ENCODE data around the gene GSTT4. TPM values are rescaled to one million over a fixed set of nuclear protein-coding genes. Genes with fewer than 3 reads are reported as not detected.
A peak's percentile ranks its signal among the peaks of the same experiment; 100 is the strongest.
"Not testable (repeated sequence)": the region's sequence is repeated elsewhere in the genome, so short reads cannot be mapped to it uniquely, and the experiment has no call there.

Gene GSTT4
- polyA plus RNA-seq, 1 donor, result not detected

DNA sequence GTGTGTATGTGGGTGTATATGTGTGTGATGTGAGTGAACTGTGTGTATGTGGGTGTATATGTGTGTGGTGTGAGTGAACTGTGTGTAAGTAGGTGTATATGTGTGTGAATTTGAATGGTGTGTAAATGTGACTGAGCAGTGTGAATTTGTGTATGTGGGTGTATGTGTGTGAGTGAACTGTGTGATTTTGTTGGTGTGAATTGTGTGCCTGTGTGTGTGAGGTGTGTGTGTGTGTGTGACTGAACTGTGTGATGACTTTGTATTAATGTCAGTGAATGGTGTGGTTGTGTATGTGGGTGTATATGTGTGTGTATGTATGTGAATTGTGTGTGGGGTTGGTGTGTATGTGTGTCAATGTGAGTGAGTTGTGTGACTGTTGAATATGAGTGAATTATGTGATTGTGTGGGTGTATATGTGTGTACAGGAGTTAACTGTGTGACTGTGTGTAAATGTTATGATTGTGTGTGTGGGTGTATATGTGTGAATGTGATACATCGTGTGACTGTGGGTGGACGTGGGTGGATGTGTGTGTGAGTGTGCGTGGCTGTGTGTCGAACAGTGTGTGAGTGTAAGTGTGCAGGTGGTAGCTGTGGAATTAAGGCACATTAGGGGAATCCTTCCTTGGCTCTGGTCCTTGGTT, 18.6 kb downstream of the GSTT4 start:
- not testable (repeated sequence) for DNase-seq (ENCODE audit: low read depth)

GRCh38 chr22:23986089-23986488, 19.2 kb downstream of the GSTT4 start:
- DNase-seq (ENCODE audit: low read depth), result not testable (repeated sequence)

- DNase-seq (ENCODE audit: low read depth), result no peak
Observed at GRCh38 chr22:23984430-23984829, 20.8 kb downstream of the GSTT4 start.

DNA sequence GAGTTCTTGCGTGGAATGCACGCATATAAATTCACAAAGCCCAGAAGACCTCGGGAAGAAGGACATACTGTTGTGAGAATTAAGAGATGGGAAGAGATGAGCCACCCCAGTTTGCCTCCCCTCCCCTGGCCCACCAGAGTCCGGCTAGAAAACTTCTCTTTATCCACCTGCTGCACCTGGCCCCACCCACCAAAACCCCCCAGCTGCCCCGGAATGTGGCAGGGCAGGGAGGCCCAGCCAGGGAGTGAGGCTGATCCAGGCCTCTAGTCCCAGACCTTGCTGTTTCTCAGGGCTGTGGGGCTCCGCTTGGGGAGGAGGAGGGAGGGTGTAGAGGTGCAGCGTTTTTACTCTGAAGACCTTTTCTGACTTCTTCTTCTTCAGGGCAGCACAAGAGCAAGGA, 24.7 kb downstream of the GSTT4 start:
- not testable (repeated sequence) for DNase-seq (ENCODE audit: low read depth)

- DNase-seq (ENCODE audit: low read depth), result not testable (repeated sequence)
Observed at GRCh38 chr22:23979557-23980240, 25.6 kb downstream of the GSTT4 start, which contains the start of gene GSTT2. Gene GSTT2, plus strand, starts transcription at chr22:23980134.

DNA sequence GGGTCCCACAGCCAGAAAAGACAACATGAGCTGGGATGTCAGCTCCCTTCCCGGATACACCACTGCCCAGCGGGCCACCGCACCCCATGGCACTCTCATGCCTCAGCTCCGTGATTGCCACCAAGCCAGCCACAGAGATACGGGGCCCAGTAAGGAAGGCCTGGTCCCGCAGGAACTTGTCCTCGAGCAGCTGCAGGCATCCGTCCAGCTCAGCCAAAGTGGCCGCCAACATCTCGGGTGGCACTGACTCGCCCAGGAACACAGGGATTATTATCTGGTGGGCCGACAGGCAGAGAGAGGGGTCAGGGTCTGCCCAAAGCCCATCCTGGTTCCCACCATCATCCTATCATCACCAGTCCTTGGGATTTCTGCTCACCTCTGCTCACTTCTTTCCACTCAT, 27.9 kb downstream of the GSTT4 start:
- DNase-seq (ENCODE audit: low read depth), result not testable (repeated sequence)

DNA sequence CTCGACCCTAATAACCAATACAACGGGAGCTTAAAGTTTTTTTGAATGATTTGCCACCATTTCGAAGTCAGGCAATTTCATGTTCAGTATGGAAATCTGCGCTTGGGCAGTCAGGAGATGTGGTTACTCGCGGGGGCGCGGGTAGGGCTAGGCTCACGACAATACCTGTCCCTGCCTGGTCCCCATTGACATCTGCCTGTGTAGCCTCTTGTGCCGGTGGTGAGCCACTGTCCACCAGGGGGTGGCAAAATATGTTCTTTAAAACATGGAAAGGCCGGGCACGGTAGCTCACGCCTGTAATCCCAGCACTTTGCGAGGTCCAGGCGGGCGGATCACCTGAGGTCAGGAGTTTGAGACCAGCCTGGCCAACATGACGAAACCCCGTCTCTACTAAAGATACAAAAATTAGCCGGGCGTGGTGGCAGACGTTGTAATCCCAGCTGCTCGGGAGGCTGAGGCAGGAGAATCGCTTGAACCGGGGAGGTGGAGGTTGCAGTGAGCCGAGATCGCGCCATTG, 30.4 kb downstream of the GSTT4 start:
- not testable (repeated sequence) for DNase-seq (ENCODE audit: low read depth)

DNA sequence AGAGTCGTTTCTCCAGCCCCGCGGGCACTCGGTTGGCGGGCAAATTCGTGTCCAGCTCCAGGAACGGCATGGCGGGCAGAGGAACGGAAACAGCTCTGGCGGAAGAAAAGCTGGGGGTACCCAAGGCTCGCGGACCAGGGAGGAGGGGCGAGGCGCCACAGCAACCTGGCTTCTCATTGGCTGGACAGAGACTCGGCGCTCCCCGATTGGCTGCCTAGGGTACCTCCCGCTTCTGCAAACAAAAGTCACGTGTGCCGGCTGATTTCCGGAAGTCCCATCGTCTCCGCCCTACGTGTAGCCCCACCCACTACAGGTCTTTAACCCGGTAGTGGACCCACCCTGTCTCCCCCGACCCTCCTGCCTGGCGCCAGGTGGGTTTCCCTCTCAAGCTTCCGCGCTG, 30.9 kb downstream of the GSTT4 start, which contains the start of gene DDT:
Gene DDT, minus strand, starts transcription at position 97 of the 400 bp plus-strand sequence. Its CDS starts 27 bp downstream, at position 70.
- DNase-seq (ENCODE audit: low read depth), result not testable (repeated sequence)

DNA sequence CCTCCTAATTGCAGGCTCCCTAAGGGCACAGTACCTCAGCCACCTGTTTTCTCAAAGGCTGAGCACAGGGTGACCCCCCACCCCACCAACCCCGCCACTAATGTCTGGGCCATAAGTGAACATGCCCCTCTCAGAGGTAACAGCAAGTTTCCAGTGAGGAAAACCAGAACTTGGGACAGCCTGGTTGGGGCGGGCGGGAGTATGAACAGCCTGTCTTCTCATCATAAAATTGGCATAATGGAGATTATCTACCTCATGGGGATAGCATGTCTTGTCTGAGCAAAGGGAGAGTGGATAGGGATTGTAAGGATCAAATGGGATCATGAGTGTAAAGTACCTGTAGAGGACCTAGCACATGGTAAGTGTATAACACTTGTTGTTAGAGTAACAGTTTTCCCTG, 33.3 kb downstream of the GSTT4 start:
- not testable (repeated sequence) for DNase-seq (ENCODE audit: low read depth)

DNA sequence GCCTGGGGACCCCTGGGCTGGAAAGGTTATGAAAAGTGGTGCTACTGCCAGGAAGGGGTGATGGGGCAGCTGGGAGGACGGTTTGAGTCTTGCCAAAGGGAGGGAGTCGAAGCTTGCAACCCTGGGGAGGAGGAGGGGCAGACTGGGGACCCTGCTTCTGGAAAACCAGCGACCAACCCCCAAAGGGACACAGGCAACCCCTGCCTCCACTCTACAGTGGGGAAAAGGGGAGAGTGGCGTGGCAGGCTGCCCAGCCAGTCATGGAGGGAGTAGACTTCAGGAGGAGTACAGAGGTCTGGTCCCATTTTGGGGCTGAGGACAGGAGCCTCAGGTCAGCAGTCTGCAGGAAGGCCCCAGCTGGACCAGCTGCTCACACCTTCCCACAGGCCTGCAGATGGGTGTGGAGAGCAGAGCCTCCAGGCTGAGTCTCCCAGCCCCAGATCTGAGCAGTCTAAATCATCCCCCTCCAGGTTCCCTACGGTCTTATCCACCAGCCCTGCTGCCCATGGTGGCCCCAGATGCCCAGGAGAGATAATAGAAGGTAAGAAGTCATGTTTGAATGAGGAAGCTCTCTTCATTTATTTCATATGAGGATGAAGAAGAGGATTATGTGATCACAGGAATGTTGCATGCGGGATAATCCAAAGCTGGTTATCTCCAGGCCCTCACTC, 34.3 kb downstream of the GSTT4 start:
- DNase-seq (ENCODE audit: low read depth), result no peak

DNA sequence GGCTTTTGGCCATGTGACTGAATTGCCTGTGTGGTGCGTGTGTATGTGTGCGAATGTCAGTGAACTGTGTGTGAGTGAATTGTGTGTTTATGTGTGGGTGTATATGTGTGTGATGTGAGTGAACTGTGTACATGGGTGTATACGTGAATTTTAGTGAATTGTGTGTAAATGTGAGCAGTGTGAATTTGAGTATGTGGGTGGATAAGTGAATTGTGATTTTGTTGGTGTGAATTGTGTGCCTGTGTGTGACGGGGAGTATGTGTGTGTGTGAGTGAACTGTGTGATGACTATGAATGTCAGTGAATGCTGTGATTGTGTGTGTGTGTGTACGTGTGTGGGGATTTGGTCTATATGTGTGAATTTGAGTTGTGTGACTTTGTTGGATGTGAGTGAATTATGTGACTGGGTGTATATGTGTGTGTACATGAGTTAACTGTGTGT, 35.0 kb downstream of the GSTT4 start:
- DNase-seq (ENCODE audit: low read depth), result no peak

GRCh38 chr22:23969071-23969470, 36.2 kb downstream of the GSTT4 start:
- no peak for DNase-seq (ENCODE audit: low read depth)

- not testable (repeated sequence) for DNase-seq (ENCODE audit: low read depth)
Observed at GRCh38 chr22:23966568-23966967, 38.7 kb downstream of the GSTT4 start, which contains the start of gene DDTL. Gene DDTL, plus strand, starts transcription at chr22:23966888. Its CDS starts 27 bp downstream, at chr22:23966915.

- DNase-seq (ENCODE audit: low read depth), result not testable (repeated sequence)
Observed at GRCh38 chr22:23966094-23966493, 39.2 kb downstream of the GSTT4 start.

- not testable (repeated sequence) for DNase-seq (ENCODE audit: low read depth)
Observed at GRCh38 chr22:23961084-23961771, 44.0 kb downstream of the GSTT4 start, which contains the start of gene GSTT2B. Gene GSTT2B, minus strand, starts transcription at chr22:23961195. Its CDS starts 64 bp downstream, at chr22:23961131.

DNA sequence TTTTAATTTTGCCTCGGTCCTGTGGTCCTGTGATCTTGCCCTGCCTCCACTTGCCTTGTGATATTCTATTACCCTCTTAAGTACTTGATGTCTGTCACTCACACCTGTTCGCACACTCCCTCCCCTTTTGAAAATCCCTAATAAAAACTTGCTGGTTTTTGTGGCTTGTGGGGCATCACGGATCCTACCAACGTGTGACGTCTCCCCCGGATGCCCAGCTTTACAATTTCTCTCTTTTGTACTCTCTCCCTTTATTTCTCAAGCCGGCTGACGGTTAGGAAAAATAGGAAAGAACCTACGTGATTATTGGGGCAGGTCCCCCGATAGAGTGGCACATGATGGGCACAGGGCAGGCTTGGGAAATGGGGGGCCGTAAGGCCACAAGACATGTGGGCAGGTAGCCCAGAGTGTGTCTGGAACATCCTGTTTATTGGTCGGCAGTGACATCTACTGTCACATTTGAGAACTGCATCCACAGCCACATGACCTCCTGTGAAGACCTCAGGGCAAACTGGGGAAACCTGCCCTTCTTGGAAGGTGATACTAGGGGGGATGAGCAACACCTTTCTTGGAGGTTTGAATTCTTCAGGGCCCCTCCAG, 48.9 kb downstream of the GSTT4 start:
- DNase-seq (ENCODE audit: low read depth), result peak; percentile 50

DNA sequence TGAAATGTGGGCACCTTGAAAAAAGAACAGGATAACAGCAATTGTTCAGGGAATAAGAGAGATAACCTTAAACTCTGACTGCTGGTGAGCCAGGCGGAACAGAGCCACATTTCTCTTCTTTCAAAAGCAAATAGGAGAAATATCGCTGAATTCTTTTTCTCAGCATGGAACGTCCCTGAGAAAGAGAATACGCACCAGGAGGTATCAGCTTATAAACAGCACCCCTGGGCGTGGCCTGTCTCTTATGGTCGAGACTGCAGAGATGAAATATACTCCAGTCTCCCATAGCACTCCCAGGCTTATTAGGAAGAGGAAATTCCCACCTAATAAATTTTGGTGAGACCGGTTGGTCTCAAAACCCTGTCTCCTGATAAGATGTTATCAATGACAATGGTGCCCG, 49.4 kb downstream of the GSTT4 start:
- DNase-seq (ENCODE audit: low read depth), result not testable (repeated sequence)

GRCh38 chr22:23954991-23955305, 50.3 kb downstream of the GSTT4 start:
- not testable (repeated sequence) for DNase-seq (ENCODE audit: low read depth)

DNA sequence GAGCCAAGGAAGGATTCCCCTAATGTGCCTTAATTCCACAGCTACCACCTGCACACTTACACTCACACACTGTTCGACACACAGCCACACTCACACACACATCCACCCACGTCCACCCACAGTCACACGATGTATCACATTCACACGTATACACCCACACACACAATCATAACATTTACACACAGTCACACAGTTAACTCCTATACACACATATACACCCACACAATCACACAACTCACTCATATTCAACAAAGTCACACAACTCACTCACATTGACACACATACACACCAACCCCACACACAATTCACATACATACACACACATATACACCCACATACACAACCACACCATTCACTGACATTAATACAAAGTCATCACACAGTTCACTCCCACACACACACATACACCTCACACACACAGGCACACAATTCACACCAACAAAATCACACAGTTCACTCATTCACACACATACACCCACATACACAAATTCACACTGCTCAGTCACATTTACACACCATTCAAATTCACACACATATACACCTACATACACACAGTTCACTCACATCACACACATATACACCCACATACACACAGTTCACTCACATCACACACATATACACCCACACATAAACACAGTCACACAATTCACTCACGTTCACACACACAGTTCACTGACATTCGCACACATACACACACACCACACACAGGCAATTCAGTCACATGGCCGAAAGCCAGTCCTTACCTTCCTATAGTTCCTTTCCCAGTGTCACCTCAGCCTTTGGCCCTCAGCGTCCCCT, 50.9 kb downstream of the GSTT4 start:
- DNase-seq (ENCODE audit: low read depth), result not testable (repeated sequence)

- not testable (repeated sequence) for DNase-seq (ENCODE audit: low read depth)
Observed at GRCh38 chr22:23953485-23953884, 51.8 kb downstream of the GSTT4 start.
